ENCODE measurements around the gene SLC17A5. TPM values are rescaled to one million over a fixed set of nuclear protein-coding genes. Genes with fewer than 3 reads are reported as not detected.

SLC17A5 gene
- total RNA-seq, 4 donors from 2014 or later: 15.0 to 17.9 (median 16.2) TPM

DNA sequence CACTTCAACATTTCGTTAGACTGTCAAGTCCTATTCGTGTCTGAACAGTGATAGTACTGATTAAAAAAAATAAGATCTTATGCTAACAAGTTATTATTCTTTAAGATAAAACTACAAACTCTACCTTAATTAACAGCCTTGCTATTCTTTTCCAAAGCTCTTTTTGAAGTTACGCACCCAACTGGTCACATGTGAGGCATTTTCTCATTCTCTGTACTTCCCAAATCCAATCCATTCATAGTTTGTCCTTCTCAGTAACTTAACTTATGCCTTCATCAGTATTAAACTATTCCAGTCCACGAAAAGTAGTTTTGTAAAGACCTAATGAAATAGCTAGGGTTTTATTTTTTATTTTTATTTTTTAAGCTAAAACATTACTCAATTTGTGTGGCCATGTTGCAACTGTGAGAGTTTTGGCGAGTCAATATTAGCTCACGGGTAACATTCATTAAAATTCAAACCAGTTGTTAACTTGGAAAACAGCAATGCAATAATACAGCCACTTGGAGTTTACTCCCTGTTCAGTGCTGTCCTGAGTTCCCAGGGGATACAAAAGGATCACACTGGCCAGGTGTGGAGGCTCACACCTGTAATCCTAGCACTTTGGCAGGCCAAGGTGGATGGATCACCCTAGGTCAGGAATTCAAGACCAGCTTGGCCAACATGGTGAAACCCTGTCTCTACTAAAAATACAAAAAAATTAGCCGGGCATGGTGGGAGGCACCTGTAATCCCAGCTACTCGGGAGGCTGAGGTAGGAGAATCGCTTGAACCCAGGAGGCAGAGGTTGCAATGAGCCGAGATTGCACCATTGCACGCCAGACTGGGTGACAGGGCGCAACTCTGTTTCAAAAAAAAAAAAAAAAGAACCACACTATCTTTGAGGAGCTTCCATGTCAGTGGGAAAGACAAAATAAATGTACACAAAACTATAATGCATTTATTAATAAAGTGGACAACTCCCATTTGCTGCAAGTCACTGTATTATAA lies 105.0 kb downstream of the SLC17A5 start:
- peaks cover 0 to 7% (median 6%) of the 10 kb centered on the region in 4 donors for H3K4me1 ChIP-seq
- H3K9me3 ChIP-seq: no peaks in the 10 kb centered on the region
- H3K4me3 ChIP-seq: no peak overlapping the region
- H3K27ac ChIP-seq (replicated peaks in 1 of 4): no peak overlapping the region
- no peak for DNase-seq (ENCODE audit: extremely low spot score)
- WGBS: 94% methylated on average over 12 of the region's 12 CpGs
- intact Hi-C loops (cut with DNase I): no loop called here
- no peak for TF ChIP-seq POLR2AphosphoS5 (IDR thresholded peaks at IDR 0.05)
- TF ChIP-seq POLR2A (IDR thresholded peaks at IDR 0.05; ENCODE audit: low read depth): no peak
- TF ChIP-seq, protein P1, sequence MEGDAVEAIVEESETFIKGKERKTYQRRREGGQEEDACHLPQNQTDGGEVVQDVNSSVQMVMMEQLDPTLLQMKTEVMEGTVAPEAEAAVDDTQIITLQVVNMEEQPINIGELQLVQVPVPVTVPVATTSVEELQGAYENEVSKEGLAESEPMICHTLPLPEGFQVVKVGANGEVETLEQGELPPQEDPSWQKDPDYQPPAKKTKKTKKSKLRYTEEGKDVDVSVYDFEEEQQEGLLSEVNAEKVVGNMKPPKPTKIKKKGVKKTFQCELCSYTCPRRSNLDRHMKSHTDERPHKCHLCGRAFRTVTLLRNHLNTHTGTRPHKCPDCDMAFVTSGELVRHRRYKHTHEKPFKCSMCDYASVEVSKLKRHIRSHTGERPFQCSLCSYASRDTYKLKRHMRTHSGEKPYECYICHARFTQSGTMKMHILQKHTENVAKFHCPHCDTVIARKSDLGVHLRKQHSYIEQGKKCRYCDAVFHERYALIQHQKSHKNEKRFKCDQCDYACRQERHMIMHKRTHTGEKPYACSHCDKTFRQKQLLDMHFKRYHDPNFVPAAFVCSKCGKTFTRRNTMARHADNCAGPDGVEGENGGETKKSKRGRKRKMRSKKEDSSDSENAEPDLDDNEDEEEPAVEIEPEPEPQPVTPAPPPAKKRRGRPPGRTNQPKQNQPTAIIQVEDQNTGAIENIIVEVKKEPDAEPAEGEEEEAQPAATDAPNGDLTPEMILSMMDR (IDR thresholded peaks at IDR 0.05): no peak
- no peak for TF ChIP-seq EP300 (IDR thresholded peaks at IDR 0.05)
- H3K36me3 ChIP-seq: no peaks in the 10 kb centered on the region
- no peaks in the 10 kb centered on the region for H3K27me3 ChIP-seq

DNA sequence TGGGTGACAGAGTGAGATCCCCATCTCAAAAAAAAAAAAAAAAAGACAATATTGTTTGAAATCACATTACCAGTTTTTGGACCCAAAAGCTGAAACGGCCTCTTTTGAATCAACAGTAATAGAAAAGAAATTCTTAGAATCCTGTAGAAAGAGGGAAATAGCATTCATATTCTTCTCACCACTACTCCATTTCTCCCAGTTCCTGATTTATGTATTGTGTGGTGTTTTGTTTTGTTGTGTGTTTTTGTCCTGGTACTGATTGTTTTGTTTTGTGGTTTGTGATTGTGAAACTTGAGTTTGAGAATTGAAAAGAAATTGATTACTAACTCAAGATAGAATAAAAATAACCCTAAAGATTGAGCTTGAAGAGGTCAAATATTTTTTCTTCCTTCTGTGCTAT lies 106.8 kb downstream of the SLC17A5 start:
- H3K4me3 ChIP-seq: no peak overlapping the region
- 91% methylated on average over 1 of the region's 1 CpG for WGBS
- intact Hi-C loops (cut with DNase I): no loop called here
- H3K4me1 ChIP-seq: peaks cover 0 to 7% (median 6%) of the 10 kb centered on the region in 4 donors
- no peak overlapping the region for H3K27ac ChIP-seq (replicated peaks in 1 of 4)
- no peaks in the 10 kb centered on the region for H3K27me3 ChIP-seq
- no peaks in the 10 kb centered on the region for H3K36me3 ChIP-seq
- H3K9me3 ChIP-seq: no peaks in the 10 kb centered on the region
- no peak for TF ChIP-seq EP300 (IDR thresholded peaks at IDR 0.05)
- TF ChIP-seq, protein P1 (IDR thresholded peaks at IDR 0.05): no peak
- TF ChIP-seq POLR2A (IDR thresholded peaks at IDR 0.05; ENCODE audit: low read depth): no peak
- no peak for TF ChIP-seq POLR2AphosphoS5 (IDR thresholded peaks at IDR 0.05)
- no peak for DNase-seq (ENCODE audit: extremely low spot score)

Small RNA genes within 50 kb of the gene (small RNA-seq; reads per million reads assigned to genes)
- gene RPS27P15: 0 reads per million in 3 donors

Other genes with a start within 250 kb of the SLC17A5 start
- 1 to 10 TPM; 2.4 to 6.1 (median 3.9) TPM for gene CGAS, start 201.7 kb downstream of the SLC17A5 start, total RNA-seq
- gene MTO1, start 192.3 kb downstream of the SLC17A5 start, total RNA-seq: 10 to 100 TPM; 15.2 to 38.6 (median 25.7) TPM
- over 10,000 TPM in 3 of 4 donors, 1,000 to 10,000 TPM in 1; 6,828 to 12,822 (median 11,636) TPM for gene EEF1A1, start 133.0 kb downstream of the SLC17A5 start, total RNA-seq
- 10 to 100 TPM; 12.1 to 21.4 (median 15.8) TPM for gene CD109, start 42.2 kb upstream of the SLC17A5 start, total RNA-seq

Data from esophagus muscularis mucosa (tissue), 4 donors.